Caco-2 (cell line): ENCODE results near the gene RAMACL. TPM values are rescaled to one million over a fixed set of nuclear protein-coding genes. Genes with fewer than 3 reads are reported as not detected.

Experiments
- BruUV-seq: library from RNA; stranded (reverse); fragments of 400-500 nt; replicated peaks from 2 replicates; lab custom pipeline; 2021; lab: Mats Ljungman, UMichigan
- CTCF ChIA-PET: fragments of 300-600 bp; sonication (Branson Sonifier 250); formaldehyde crosslinking; loops from one replicate; lab custom pipeline; 2022; ENCODE audit warnings: antibody characterized with exemption; lab: Charles Lee
- POLR2A ChIA-PET: fragments of 300-600 bp; sonication (Branson Sonifier 250); formaldehyde crosslinking; loops from one replicate; lab custom pipeline; 2022; ENCODE audit warnings: antibody characterized with exemption; lab: Charles Lee
- DNase-seq, 2 experiments: peaks; one replicate each; pipeline versions ENCODE4 v3.0.0 to v3.0.0-alpha.2; 2020 to 2022
- H3K27me3 ChIP-seq: replicated peaks from 2 replicates; pipeline ENCODE4 v1.6.0; 2011; ENCODE audit warnings: low read length; ENCODE audit not compliant: control insufficient read depth, insufficient read depth
- H3K36me3 ChIP-seq: 2 replicates; pipeline ENCODE4 v1.5.1; 2011; ENCODE audit warnings: low read length; ENCODE audit not compliant: control insufficient read depth, insufficient read depth
- H3K4me1 ChIP-seq: fragments of 250-450 bp; sonication (Bioruptor Pico); 2 replicates; pipeline ENCODE4 v1.5.1; 2020; ENCODE audit warnings: mild to moderate bottlenecking
- H3K4me3 ChIP-seq: 2 replicates; pipeline ENCODE4 v1.5.1; 2011; ENCODE audit warnings: low read depth, mild to moderate bottlenecking, control low read depth, low read length
- H3K9me3 ChIP-seq: fragments of 250-450 bp; sonication (Bioruptor Pico); 2 replicates; pipeline ENCODE4 v1.5.1; 2020; ENCODE audit warnings: mild to moderate bottlenecking, moderate library complexity
- H3K27ac Mint-ChIP-seq: one replicate; pipeline ENCODE4 v1.8.0; 2022; ENCODE audit warnings: mixed read lengths; ENCODE audit not compliant: unreplicated experiment
- H3K27me3 Mint-ChIP-seq: one replicate; pipeline ENCODE4 v1.8.0; 2022; ENCODE audit warnings: mixed read lengths; ENCODE audit not compliant: insufficient read depth, unreplicated experiment
- H3K36me3 Mint-ChIP-seq: one replicate; pipeline ENCODE4 v1.8.0; 2022; ENCODE audit warnings: mild to moderate bottlenecking, mixed read lengths; ENCODE audit not compliant: insufficient read depth, unreplicated experiment
- H3K4me1 Mint-ChIP-seq: one replicate; pipeline ENCODE4 v1.8.0; 2022; ENCODE audit warnings: low read depth, mixed read lengths; ENCODE audit not compliant: unreplicated experiment
- H3K4me3 Mint-ChIP-seq: one replicate; pipeline ENCODE4 v1.8.0; 2022; ENCODE audit warnings: mild to moderate bottlenecking, moderate library complexity, mixed read lengths; ENCODE audit not compliant: unreplicated experiment
- H3K9me3 Mint-ChIP-seq: one replicate; pipeline ENCODE4 v1.8.0; 2022; ENCODE audit warnings: mixed read lengths; ENCODE audit not compliant: unreplicated experiment
- intact Hi-C: fragments of 100-400 bp; cut with micrococcal nuclease; formaldehyde crosslinking; loops from one replicate; pipeline ENCODE4 v1.10.0; 2022; ENCODE audit not compliant: unreplicated experiment
- total RNA-seq: library from RNA; stranded (reverse); gene quantifications from 2 replicates; pipeline ENCODE4 v1.2.3, GENCODE V29; 2022
- TF ChIP-seq, protein P1 (sequence below), 2 experiments: fragments of 200-600 bp in 1 of 2; IDR thresholded peaks; 1 replicate in 1 of 2; 2 replicates in 1 of 2; pipeline versions ENCODE4 v1.5.1 to v1.8.0; 2011 to 2022; ENCODE audit warnings: antibody characterized with exemption in 1 of 2, control low read depth in 1 of 2, inconsistent platforms in 1 of 2, low read depth in 1 of 2, low read length in 1 of 2, mild to moderate bottlenecking in 1 of 2, moderate library complexity in 1 of 2; ENCODE audit not compliant: insufficient read depth in 1 of 2, severe bottlenecking in 1 of 2, unreplicated experiment in 1 of 2

Gene RAMACL
- total RNA-seq, 1 experiment from 2014 or later: 0.20 TPM

DNA sequence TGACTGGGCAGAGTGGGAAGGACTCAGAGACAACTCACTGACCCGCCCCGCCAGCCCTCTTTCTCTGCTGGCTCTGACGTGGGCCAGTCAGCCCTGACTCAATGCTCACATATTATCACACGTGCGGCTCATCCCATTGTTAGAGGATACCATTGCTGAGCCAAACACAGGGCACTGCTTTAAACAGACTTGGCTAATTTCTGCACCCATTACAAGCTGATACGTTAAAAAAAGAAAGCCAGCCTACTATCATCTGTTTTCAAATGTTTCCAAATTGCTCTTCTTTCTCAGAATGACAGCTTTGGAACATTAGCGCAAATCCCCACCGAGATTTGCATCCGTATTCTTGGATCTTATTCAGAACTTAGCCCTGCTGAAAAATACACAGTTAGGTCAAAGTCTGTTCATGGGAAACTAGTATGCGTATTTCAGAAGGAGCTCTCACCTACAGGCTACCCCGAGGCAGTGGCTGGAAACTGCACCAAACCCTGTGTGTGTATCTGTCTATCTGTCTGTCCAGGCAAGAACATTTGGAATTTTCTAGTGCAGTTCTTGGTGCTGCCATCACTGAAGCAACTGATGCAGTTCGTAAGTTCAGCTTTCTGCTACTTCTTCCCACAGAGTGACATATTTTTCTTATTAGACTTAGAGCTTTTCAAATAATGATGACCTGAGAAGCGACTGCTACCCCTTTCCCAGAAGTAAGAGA, 32.8 kb downstream of the RAMACL start:
- Histone ChIP-seq H3K27me3 (peaks cover 2% of the 10 kb centered on the region), H3K9me3 (0 out of 2 replicates have a peak, but pooled peaks cover 5% of the 10 kb centered on the region), H3K36me3 (no peaks in the 10 kb centered on the region), H3K4me3 (no peak overlapping the region), H3K4me1 (no peaks in the 10 kb centered on the region)
- H3K27me3 Mint-ChIP-seq: peaks cover 27% of the 10 kb centered on the region
- TF ChIP-seq, protein P1, sequence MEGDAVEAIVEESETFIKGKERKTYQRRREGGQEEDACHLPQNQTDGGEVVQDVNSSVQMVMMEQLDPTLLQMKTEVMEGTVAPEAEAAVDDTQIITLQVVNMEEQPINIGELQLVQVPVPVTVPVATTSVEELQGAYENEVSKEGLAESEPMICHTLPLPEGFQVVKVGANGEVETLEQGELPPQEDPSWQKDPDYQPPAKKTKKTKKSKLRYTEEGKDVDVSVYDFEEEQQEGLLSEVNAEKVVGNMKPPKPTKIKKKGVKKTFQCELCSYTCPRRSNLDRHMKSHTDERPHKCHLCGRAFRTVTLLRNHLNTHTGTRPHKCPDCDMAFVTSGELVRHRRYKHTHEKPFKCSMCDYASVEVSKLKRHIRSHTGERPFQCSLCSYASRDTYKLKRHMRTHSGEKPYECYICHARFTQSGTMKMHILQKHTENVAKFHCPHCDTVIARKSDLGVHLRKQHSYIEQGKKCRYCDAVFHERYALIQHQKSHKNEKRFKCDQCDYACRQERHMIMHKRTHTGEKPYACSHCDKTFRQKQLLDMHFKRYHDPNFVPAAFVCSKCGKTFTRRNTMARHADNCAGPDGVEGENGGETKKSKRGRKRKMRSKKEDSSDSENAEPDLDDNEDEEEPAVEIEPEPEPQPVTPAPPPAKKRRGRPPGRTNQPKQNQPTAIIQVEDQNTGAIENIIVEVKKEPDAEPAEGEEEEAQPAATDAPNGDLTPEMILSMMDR (IDR thresholded peaks at IDR 0.05; ENCODE audit: insufficient read depth in 1 of 2, low read depth in 1 of 2, low read length in 1 of 2, severe bottlenecking in 1 of 2, unreplicated experiment in 1 of 2): no peak
- no peak for DNase-seq
- no peaks in the 10 kb centered on the region for H3K4me1 Mint-ChIP-seq
- H3K27ac Mint-ChIP-seq: no peak overlapping the region
- intact Hi-C loops: no loop called here
- POLR2A ChIA-PET: no interaction called here
- H3K36me3 Mint-ChIP-seq: no peaks in the 10 kb centered on the region
- BruUV-seq: no TSS peak
- no peaks in the 10 kb centered on the region for H3K9me3 Mint-ChIP-seq
- CTCF ChIA-PET: no interaction called here
- H3K4me3 Mint-ChIP-seq: no peak overlapping the region

- no peaks in the 10 kb centered on the region for H3K36me3 ChIP-seq
- H3K36me3 Mint-ChIP-seq: no peaks in the 10 kb centered on the region
- no peaks in the 10 kb centered on the region for H3K9me3 Mint-ChIP-seq
- intact Hi-C loops: no loop called here
- H3K9me3 ChIP-seq: 0 out of 2 replicates have a peak, but pooled peaks cover 5% of the 10 kb centered on the region
- H3K4me1 ChIP-seq: no peaks in the 10 kb centered on the region
- peaks cover 36% of the 10 kb centered on the region for H3K27me3 Mint-ChIP-seq
- H3K27me3 ChIP-seq: peaks cover 2% of the 10 kb centered on the region
- H3K4me3 ChIP-seq: no peak overlapping the region
- ChIA-PET POLR2A (no interaction called here), CTCF (interaction anchor here (0.6 kb wide), 1 partner anchor 358 kb away, joined by 9 read pairs; no protein-coding TSS in a partner anchor)
- H3K27ac Mint-ChIP-seq: no peak overlapping the region
- TF ChIP-seq, protein P1 (IDR thresholded peaks at IDR 0.05; ENCODE audit: insufficient read depth in 1 of 2, low read depth in 1 of 2, low read length in 1 of 2, severe bottlenecking in 1 of 2, unreplicated experiment in 1 of 2): no peak
- H3K4me1 Mint-ChIP-seq: no peaks in the 10 kb centered on the region
- no TSS peak for BruUV-seq
- no peak overlapping the region for H3K4me3 Mint-ChIP-seq
- DNase-seq: no peak
These were observed 33.9 kb downstream of the RAMACL start for GRCh38 chr6:166552600-166552999.

GRCh38 chr6:166551754-166552495, 34.6 kb downstream of the RAMACL start:
- H3K4me1 Mint-ChIP-seq: no peaks in the 10 kb centered on the region
- Histone ChIP-seq H3K36me3 (no peaks in the 10 kb centered on the region), H3K9me3 (0 out of 2 replicates have a peak, but pooled peaks cover 5% of the 10 kb centered on the region), H3K27me3 (peaks cover 2% of the 10 kb centered on the region), H3K4me3 (no peak overlapping the region), H3K4me1 (no peaks in the 10 kb centered on the region)
- intact Hi-C loops: no loop called here
- H3K4me3 Mint-ChIP-seq: no peak overlapping the region
- H3K36me3 Mint-ChIP-seq: no peaks in the 10 kb centered on the region
- DNase-seq: no peak
- TF ChIP-seq, protein P1 (IDR thresholded peaks at IDR 0.05; ENCODE audit: insufficient read depth in 1 of 2, low read depth in 1 of 2, low read length in 1 of 2, severe bottlenecking in 1 of 2, unreplicated experiment in 1 of 2): no peak
- ChIA-PET POLR2A (interaction anchor here (0.5 kb wide), 1 partner anchor 186 kb away, joined by 4 read pairs; no protein-coding TSS in a partner anchor), CTCF (no interaction called here)
- peaks cover 36% of the 10 kb centered on the region for H3K27me3 Mint-ChIP-seq
- no TSS peak for BruUV-seq
- no peak overlapping the region for H3K27ac Mint-ChIP-seq
- no peaks in the 10 kb centered on the region for H3K9me3 Mint-ChIP-seq
